Measurements from ENCODE around the gene CYTL1. TPM values are rescaled to one million over a fixed set of nuclear protein-coding genes. Genes with fewer than 3 reads are reported as not detected.
A peak's percentile ranks its signal among the peaks of the same experiment; 100 is the strongest.

CYTL1 gene
- total and polyA plus RNA-seq, 9 of the 15 experiments (the other 6 are each of a cell fraction or from before 2014, with no cell fraction given) = not detected

- no TSS peak for BruUV-seq (replicated peaks)
- in situ Hi-C loops (cut with MboI) = no loop called here
These were observed 21.8 kb upstream of the CYTL1 start for GRCh38 chr4:5040856-5041620.

More at GRCh38 chr4:5040856-5041620, 21.8 kb upstream of the CYTL1 start:
- WGBS (ENCODE audit: insufficient coverage, low coverage, missing lambda C conversion rate) = 47% methylated on average over 9 of the region's 9 CpGs
- Histone ChIP-seq H3K27ac (ENCODE audit: extremely low read depth, low read depth, low read length) (no peak overlapping the region; the same call in 2 of the 3 replicates), H3K4me2 (ENCODE audit: insufficient read depth, low read length) (peak overlapping the region; percentile 26; the same call in 1 of the 2 replicates), H3K27me3 (ENCODE audit: control insufficient read depth in 2 of 2, insufficient read depth in 2 of 2, low read length in 2 of 2) (no peaks in the 10 kb centered on the region), H3K4me1 (replicated peaks in 1 of 2; ENCODE audit: control insufficient read depth in 2 of 2, insufficient read depth in 2 of 2, low read length in 2 of 2) (peaks cover 15 to 50% of the 10 kb centered on the region in 2 experiments), H3K9me3 (replicated peaks; ENCODE audit: control insufficient read depth, insufficient read depth, low read depth, low read length) (no peaks in the 10 kb centered on the region), H2AFZ (ENCODE audit: low read depth, low read length) (peak overlapping the region; percentile 48), H3K79me2 (ENCODE audit: control insufficient read depth, insufficient read depth, low read length) (no peaks in the 10 kb centered on the region), H3K9me1 (ENCODE audit: control insufficient read depth, insufficient read depth, low read length) (no peaks in the 10 kb centered on the region), H3K36me3 (ENCODE audit: control insufficient read depth, insufficient read depth, low read length) (no peaks in the 10 kb centered on the region), H3K9ac (ENCODE audit: insufficient read depth in 1 of 2, low read depth in 2 of 2, low read length in 2 of 2) (no peak overlapping the region), H4K20me1 (replicated peaks; ENCODE audit: control insufficient read depth, insufficient read depth, low read length) (no peaks in the 10 kb centered on the region), H3K4me3 (no peak overlapping the region)
- DNase-seq (ENCODE audit: extremely low read depth in 1 of 4, low spot score in 3 of 4) = peak in 1 of 4 experiments; percentile 16
- FAIRE-seq = no peak
- POLR2A ChIA-PET = interaction anchor here (1.2 kb wide), 1 partner anchor 11 kb away, joined by 3 read pairs; no protein-coding TSS in a partner anchor
- intact Hi-C loops (cut with micrococcal nuclease) = no loop called here
- TF ChIP-seq ZNF707 (CRISPR knock-in tag; conservative IDR thresholded peaks at IDR 0.05) (no peak), ZC3H4 (CRISPR knock-in tag; IDR thresholded peaks at IDR 0.05; ENCODE audit: borderline replicate concordance) (no peak), TOE1 (IDR thresholded peaks at IDR 0.05; ENCODE audit: borderline replicate concordance) (peak; percentile 70; the same call in 1 of the 2 replicates), TOE1 (CRISPR knock-in tag; IDR thresholded peaks at IDR 0.05; ENCODE audit: borderline replicate concordance, low read depth) (no peak), ZNF766 (CRISPR knock-in tag; conservative IDR thresholded peaks at IDR 0.05) (0 out of 2 replicates have a peak, but pooled peaks have one; percentile 42), RAD51 (IDR thresholded peaks at IDR 0.05; ENCODE audit: borderline replicate concordance, low read depth) (peak; percentile 42; the same call in 1 of the 2 replicates), USF2 (CRISPR knock-in tag; IDR thresholded peaks at IDR 0.05) (peak; percentile 31; the same call in 1 of the 2 replicates)
- TF ChIP-seq, protein P1, sequence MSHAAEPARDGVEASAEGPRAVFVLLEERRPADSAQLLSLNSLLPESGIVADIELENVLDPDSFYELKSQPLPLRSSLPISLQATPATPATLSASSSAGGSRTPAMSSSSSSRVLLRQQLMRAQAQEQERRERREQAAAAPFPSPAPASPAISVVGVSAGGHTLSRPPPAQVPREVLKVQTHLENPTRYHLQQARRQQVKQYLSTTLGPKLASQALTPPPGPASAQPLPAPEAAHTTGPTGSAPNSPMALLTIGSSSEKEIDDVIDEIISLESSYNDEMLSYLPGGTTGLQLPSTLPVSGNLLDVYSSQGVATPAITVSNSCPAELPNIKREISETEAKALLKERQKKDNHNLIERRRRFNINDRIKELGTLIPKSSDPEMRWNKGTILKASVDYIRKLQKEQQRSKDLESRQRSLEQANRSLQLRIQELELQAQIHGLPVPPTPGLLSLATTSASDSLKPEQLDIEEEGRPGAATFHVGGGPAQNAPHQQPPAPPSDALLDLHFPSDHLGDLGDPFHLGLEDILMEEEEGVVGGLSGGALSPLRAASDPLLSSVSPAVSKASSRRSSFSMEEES (CRISPR knock-in tag; IDR thresholded peaks at IDR 0.05) = peak; percentile 91
- CTCF ChIA-PET (ENCODE audit: low intra/inter-chr PET ratio) = no interaction called here
- no peak for ATAC-seq
